Right atrium auricular region (tissue), 2 donors: ENCODE data around the gene RUFY3. TPM values are rescaled to one million over a fixed set of nuclear protein-coding genes. Genes with fewer than 3 reads are reported as not detected.
"Not testable (repeated sequence)": the region's sequence is repeated elsewhere in the genome, so short reads cannot be mapped to it uniquely, and the experiment has no call there.

Source experiments
- DNase-seq: peaks from one replicate; pipeline ENCODE4 v3.0.0-alpha.2; 2019; ENCODE audit warnings: low spot score
- H3K27ac ChIP-seq, 2 donors: fragments of 200-600 bp; sonication (generic); 1 replicate in 1 of 2; 2 replicates in 1 of 2; pipeline ENCODE4 v1.5.1; 2016 to 2019
- H3K27me3 ChIP-seq, 2 donors: fragments of 200-600 bp; sonication (generic); one replicate each; pipeline versions ENCODE4 v1.5.1 to v1.6.0; 2017 to 2019
- H3K36me3 ChIP-seq: fragments of 200-600 bp; sonication (generic); one replicate; pipeline ENCODE4 v1.5.1; 2016
- H3K4me1 ChIP-seq, 2 donors: fragments of 200-600 bp; sonication (generic); one replicate each; pipeline versions ENCODE4 v1.5.1 to v1.6.0; 2017 to 2019
- H3K4me3 ChIP-seq, 2 donors: fragments of 200-600 bp; sonication (generic); 1 replicate in 1 of 2; 2 replicates in 1 of 2; pipeline ENCODE4 v1.5.1; 2017 to 2019; ENCODE audit warnings: mild to moderate bottlenecking in 1 of 2, moderate library complexity in 1 of 2
- H3K9me3 ChIP-seq, 2 donors: fragments of 200-600 bp; sonication (generic); one replicate each; pipeline ENCODE4 v1.5.1; 2019
- CTCF ChIP-seq, 2 donors: fragments of 200-600 bp; sonication (generic); IDR thresholded peaks; one replicate each; pipeline ENCODE4 v1.5.1; 2019; ENCODE audit warnings: antibody characterized with exemption in 2 of 2
- total RNA-seq, 2 donors: library from RNA; depleted of rRNA; stranded (reverse); fragments of >200 nt; gene quantifications; one replicate each; pipeline ENCODE4 v1.1.0, GENCODE V29; 2016

RUFY3 gene
- total RNA-seq, 2 donors from 2014 or later = 14.7 to 16.7 TPM

DNA sequence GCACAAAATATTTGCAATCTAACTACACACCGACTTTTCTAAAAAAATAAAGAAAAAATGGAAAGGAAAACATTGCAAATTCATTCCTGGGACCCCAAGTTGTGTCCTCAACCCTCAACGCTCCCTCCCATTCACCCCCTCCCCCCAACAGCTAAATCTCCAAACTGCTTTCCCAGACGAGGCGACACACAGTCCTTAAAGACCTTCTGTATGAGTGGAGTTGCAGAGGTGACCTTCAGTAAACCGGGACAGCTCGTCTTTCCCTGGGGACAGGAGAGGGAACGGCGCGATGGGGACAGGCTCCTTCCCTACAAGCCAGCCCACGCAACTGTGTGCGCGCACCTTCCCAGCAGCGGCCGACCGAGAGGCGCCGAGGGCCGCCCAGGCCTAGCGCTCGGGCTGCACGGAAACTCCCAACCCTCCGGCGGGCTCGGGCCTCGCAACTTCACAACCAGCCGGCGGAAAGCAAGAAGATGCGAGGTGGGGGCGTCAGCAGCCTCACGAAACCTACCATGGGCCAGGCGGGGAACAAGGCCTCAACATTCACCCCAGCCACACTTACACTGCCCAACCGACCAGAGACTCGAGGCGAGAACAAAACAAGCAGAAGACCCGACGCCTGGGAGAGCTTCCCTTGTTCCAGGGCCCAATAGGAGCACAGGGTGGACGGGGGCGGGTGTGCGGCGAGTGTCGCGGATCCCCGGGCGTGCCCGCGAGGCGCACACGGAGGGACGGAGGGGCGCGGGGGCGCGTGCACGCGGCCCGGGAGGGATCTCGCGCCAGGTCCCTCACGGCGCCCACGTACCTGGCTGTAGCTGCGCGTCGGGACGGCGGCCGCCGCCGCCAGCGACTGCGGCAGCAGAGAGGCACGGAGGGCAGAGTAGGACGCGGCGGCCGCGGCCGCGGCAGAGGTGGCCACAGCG lies 117.2 kb downstream of the RUFY3 start:
- no peak for TF ChIP-seq CTCF (IDR thresholded peaks at IDR 0.05)
- Histone ChIP-seq H3K4me1 (peaks cover 0 to 30% of the 10 kb centered on the region in 2 donors), H3K9me3 (no peaks in the 10 kb centered on the region), H3K27me3 (no peaks in the 10 kb centered on the region), H3K4me3 (peak overlapping the region; percentile 86 to 98), H3K36me3 (peaks cover 18% of the 10 kb centered on the region), H3K27ac (peak overlapping the region; percentile 86 to 93)
- DNase-seq = peak; percentile 70

GRCh38 chr4:70839589-70840093 lies 117.9 kb downstream of the RUFY3 start, which contains the start of gene GRSF1:
TSS of gene GRSF1 (minus strand) at chr4:70839890. CDS start at chr4:70839827, 63 bp downstream.
- Histone ChIP-seq H3K9me3 (no peaks in the 10 kb centered on the region), H3K27ac (peak within 1 kb of the TSS; percentile 86 to 93), H3K4me3 (peak within 1 kb of the TSS; percentile 86 to 98), H3K36me3 (peaks cover 11% of the 10 kb centered on the region), H3K27me3 (no peaks in the 10 kb centered on the region), H3K4me1 (peaks cover 0 to 30% of the 10 kb centered on the region in 2 donors)
- peak in 1 of 2 donors; percentile 40 for TF ChIP-seq CTCF (IDR thresholded peaks at IDR 0.05)
- DNase-seq = peak; percentile 92

DNA sequence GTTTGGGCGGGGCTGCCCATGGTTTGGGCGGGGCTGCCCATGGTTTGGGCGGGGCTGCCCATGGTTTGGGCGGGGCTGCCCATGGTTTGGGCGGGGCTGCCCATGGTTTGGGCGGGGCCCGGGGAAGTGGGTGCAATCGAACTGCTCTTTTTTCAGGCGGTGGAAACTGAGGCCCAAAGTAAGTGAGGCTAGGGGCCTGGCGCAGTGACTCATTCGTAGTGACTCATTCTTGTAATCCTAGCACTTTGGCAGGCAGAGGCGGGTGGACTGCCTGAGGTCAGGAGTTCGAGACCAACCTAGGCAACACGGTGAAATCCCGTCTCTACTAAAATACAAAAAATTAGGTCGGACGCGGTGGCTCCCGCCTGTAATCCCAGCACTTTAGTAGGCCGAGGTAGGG lies 118.4 kb downstream of the RUFY3 start:
- H3K27ac ChIP-seq = not testable (repeated sequence)

DNA sequence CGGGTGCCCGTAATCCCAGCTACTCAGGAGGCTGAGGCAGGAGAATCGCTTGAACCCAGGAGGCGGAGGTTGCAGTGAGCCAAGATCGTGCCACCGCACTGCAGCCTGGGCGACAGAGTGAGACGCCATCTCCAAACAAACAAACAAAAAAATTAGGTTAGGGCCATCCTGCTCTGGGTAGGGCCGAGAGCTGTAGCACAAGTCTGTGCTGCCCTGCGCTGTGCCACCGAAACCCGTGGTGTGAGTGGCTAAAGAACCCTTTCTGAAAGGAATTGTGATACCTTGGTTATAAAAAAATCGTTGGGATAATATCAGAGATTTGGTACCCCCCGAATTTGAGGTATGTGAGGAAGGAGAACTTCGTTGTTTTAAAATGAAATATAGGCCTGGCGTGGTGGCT lies 118.9 kb downstream of the RUFY3 start:
- DNase-seq, H3K4me3 ChIP-seq, H3K27ac ChIP-seq, H3K36me3 ChIP-seq, H3K9me3 ChIP-seq, H3K27me3 ChIP-seq: not testable (repeated sequence)
- peaks cover 0 to 28% of the 10 kb centered on the region in 2 donors for H3K4me1 ChIP-seq

More for the DNA sequence above, 118.4 kb downstream of the RUFY3 start:
- DNase-seq = peak; percentile 63
- not testable (repeated sequence) for H3K9me3 ChIP-seq, H3K36me3 ChIP-seq, H3K27me3 ChIP-seq, H3K4me3 ChIP-seq
- peaks cover 0 to 30% of the 10 kb centered on the region in 2 donors for H3K4me1 ChIP-seq

- peaks cover 0 to 23% of the 10 kb centered on the region in 2 donors for H3K4me1 ChIP-seq
- no peaks in the 10 kb centered on the region for H3K36me3 ChIP-seq
- TF ChIP-seq CTCF (IDR thresholded peaks at IDR 0.05) = no peak
- H3K4me3 ChIP-seq = no peak overlapping the region
- H3K9me3 ChIP-seq = no peaks in the 10 kb centered on the region
- no peak overlapping the region for H3K27ac ChIP-seq
- no peaks in the 10 kb centered on the region for H3K27me3 ChIP-seq
- no peak for DNase-seq
Measured at GRCh38 chr4:70841211-70841610, 119.4 kb downstream of the RUFY3 start.

DNA sequence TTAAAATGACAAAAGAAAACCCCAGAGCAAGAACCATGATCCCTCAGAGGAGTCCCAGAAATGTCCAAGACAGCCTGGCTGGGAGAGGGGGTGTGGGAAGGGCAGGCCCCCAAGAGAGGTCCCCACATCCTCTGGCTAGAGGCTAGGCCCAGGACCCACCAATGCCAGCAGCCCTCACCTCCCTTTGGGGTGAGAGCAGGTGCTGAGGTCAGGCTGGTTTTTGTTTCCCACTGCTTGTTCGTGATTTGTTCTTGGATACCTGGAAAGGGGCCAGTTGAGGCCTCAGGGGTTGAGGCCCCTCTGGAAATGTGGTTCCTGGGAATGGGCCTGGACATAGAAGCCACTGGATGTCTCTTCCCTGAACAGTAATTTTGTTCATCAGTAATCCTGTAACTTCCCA lies 120.2 kb downstream of the RUFY3 start:
- Histone ChIP-seq H3K4me1 (peaks cover 0 to 16% of the 10 kb centered on the region in 2 donors), H3K9me3 (no peaks in the 10 kb centered on the region), H3K36me3 (no peaks in the 10 kb centered on the region), H3K27me3 (no peaks in the 10 kb centered on the region), H3K27ac (no peak overlapping the region), H3K4me3 (no peak overlapping the region)
- DNase-seq = no peak
- no peak for TF ChIP-seq CTCF (IDR thresholded peaks at IDR 0.05)
